Stimulated activated CD8-positive, alpha-beta memory T cell treated with anti-CD3 and anti-CD28 coated beads, Interleukin-12 subunit alpha, Interleukin-12 subunit beta, amount 100 ng/mL, for 1 hour (primary cell): ENCODE measurements around the gene NCAPD3.
"Not testable (repeated sequence)": the region's sequence is repeated elsewhere in the genome, so short reads cannot be mapped to it uniquely, and the experiment has no call there.

Experiments
- DNase-seq: peaks from one replicate; pipeline ENCODE4 v3.0.0-alpha.2; 2020; ENCODE audit warnings: low read depth

Gene NCAPD3

GRCh38 chr11:134223836-134224709 lies at the start of gene NCAPD3, which contains the start of gene VPS26B:
Gene NCAPD3, minus strand, starts transcription at chr11:134223967. Its CDS starts 41 bp downstream, at chr11:134223926.
Gene VPS26B, plus strand, starts transcription at chr11:134224671. Its CDS starts 452 bp downstream, at chr11:134225123.
- peak; percentile 93 for DNase-seq

- no peak for DNase-seq
These were observed 49.5 kb upstream of the NCAPD3 start for GRCh38 chr11:134273317-134273712.

- DNase-seq: no peak
These were observed 48.9 kb upstream of the NCAPD3 start for GRCh38 chr11:134272381-134273316.

GRCh38 chr11:134271978-134272377 lies 48.2 kb upstream of the NCAPD3 start:
- DNase-seq: no peak

GRCh38 chr11:134270250-134270714 lies 46.5 kb upstream of the NCAPD3 start:
- DNase-seq: no peak

GRCh38 chr11:134267966-134268365 lies 44.2 kb upstream of the NCAPD3 start:
- DNase-seq: no peak

- DNase-seq: no peak
These were observed 43.7 kb upstream of the NCAPD3 start for GRCh38 chr11:134267461-134267860.

- no peak for DNase-seq
These were observed 43.1 kb upstream of the NCAPD3 start for GRCh38 chr11:134266841-134267251.

GRCh38 chr11:134266440-134266839 lies 42.7 kb upstream of the NCAPD3 start:
- no peak for DNase-seq

GRCh38 chr11:134264966-134265764 lies 41.4 kb upstream of the NCAPD3 start:
- DNase-seq: no peak

GRCh38 chr11:134261626-134262488 lies 38.1 kb upstream of the NCAPD3 start:
- no peak for DNase-seq

GRCh38 chr11:134260983-134261382 lies 37.2 kb upstream of the NCAPD3 start:
- no peak for DNase-seq

GRCh38 chr11:134260503-134260902 lies 36.7 kb upstream of the NCAPD3 start:
- no peak for DNase-seq

- no peak for DNase-seq
These were observed 34.8 kb upstream of the NCAPD3 start for GRCh38 chr11:134258577-134258976.

GRCh38 chr11:134257101-134257500 lies 33.3 kb upstream of the NCAPD3 start:
- DNase-seq: no peak

- DNase-seq: not testable (repeated sequence)
These were observed 31.4 kb upstream of the NCAPD3 start for GRCh38 chr11:134255184-134255561.

GRCh38 chr11:134254433-134255183 lies 30.8 kb upstream of the NCAPD3 start:
- DNase-seq: no peak

- DNase-seq: peak; percentile 92
These were observed 29.6 kb upstream of the NCAPD3 start, which contains the start of the genes ACAD8 and THYN1 for GRCh38 chr11:134253188-134253993. Gene ACAD8, plus strand, starts transcription at chr11:134253568. Its CDS starts 33 bp downstream, at chr11:134253601. Gene THYN1, minus strand, starts transcription at chr11:134253352. Its CDS starts 470 bp downstream, at chr11:134252882.
